HG02884 (cell line): ENCODE measurements around the gene GRIP2.

Experiments used
- ATAC-seq: cut with Tn5 transposase; IDR thresholded peaks from one replicate; pipeline ENCODE4 v1.9.1; 2021; ENCODE audit warnings: mild to moderate bottlenecking, moderate library complexity; ENCODE audit not compliant: unreplicated experiment

The GRIP2 gene

GRCh38 chr3:14541646-14542045 lies 1.5 kb upstream of the GRIP2 start:
- no peak for ATAC-seq

- ATAC-seq: no peak
Measured at GRCh38 chr3:14540821-14541385, 761 bp upstream of the GRIP2 start.

- ATAC-seq: no peak
Measured at GRCh38 chr3:14539384-14539741, 779 bp downstream of the GRIP2 start.

- no peak for ATAC-seq
Measured at GRCh38 chr3:14538451-14539088, 1.6 kb downstream of the GRIP2 start.

- no peak for ATAC-seq
Measured at GRCh38 chr3:14537590-14538450, 2.3 kb downstream of the GRIP2 start.

- no peak for ATAC-seq
Measured at GRCh38 chr3:14536837-14537589, 3.1 kb downstream of the GRIP2 start.

GRCh38 chr3:14536055-14536815 lies 3.9 kb downstream of the GRIP2 start:
- ATAC-seq: no peak

GRCh38 chr3:14535616-14536015 lies 4.5 kb downstream of the GRIP2 start:
- no peak for ATAC-seq

GRCh38 chr3:14534516-14535191 lies 5.5 kb downstream of the GRIP2 start:
- ATAC-seq: no peak

GRCh38 chr3:14533457-14533958 lies 6.6 kb downstream of the GRIP2 start:
- ATAC-seq: no peak

- ATAC-seq: no peak
Measured at GRCh38 chr3:14532691-14533456, 7.3 kb downstream of the GRIP2 start.

- ATAC-seq: no peak
Measured at GRCh38 chr3:14531856-14532395, 8.2 kb downstream of the GRIP2 start.

- no peak for ATAC-seq
Measured at GRCh38 chr3:14528081-14528480, 12.1 kb downstream of the GRIP2 start.

- no peak for ATAC-seq
Measured at GRCh38 chr3:14525685-14526631, 14.2 kb downstream of the GRIP2 start.

GRCh38 chr3:14524920-14525660 lies 15.1 kb downstream of the GRIP2 start:
- no peak for ATAC-seq

- no peak for ATAC-seq
Measured at GRCh38 chr3:14524311-14524711, 15.8 kb downstream of the GRIP2 start.

- ATAC-seq: no peak
Measured at GRCh38 chr3:14523792-14524191, 16.4 kb downstream of the GRIP2 start.
